ENCODE data around the gene VCX3A. TPM values are rescaled to one million over a fixed set of nuclear protein-coding genes. Genes with fewer than 3 reads are reported as not detected.

VCX3A gene
- total RNA-seq, 1 experiment from 2014 or later = not detected

- POLR2A ChIA-PET = no interaction called here
- Histone ChIP-seq H3K4me3 (replicated peaks in 1 of 2; ENCODE audit: low read depth in 1 of 2, low read length in 2 of 2) (no peak overlapping the region), H3K27me3 (ENCODE audit: insufficient read depth, low read length) (no peaks in the 10 kb centered on the region), H4K20me1 (ENCODE audit: insufficient read depth) (no peaks in the 10 kb centered on the region), H3K79me2 (ENCODE audit: insufficient read depth, low read length) (no peaks in the 10 kb centered on the region), H3K4me2 (ENCODE audit: low read length) (no peak overlapping the region), H3K36me3 (ENCODE audit: control insufficient read depth in 1 of 2, insufficient read depth in 2 of 2, low read length in 2 of 2) (no peaks in the 10 kb centered on the region), H3K4me1 (ENCODE audit: control insufficient read depth in 1 of 2, insufficient read depth in 2 of 2, low read length in 2 of 2) (no peaks in the 10 kb centered on the region), H3K9me3 (ENCODE audit: control insufficient read depth in 1 of 2, insufficient read depth in 1 of 2, low read depth in 1 of 2, low read length in 2 of 2) (no peaks in the 10 kb centered on the region; a peak in 1 of 4 replicates), H3K27ac (ENCODE audit: low read depth, low read length) (no peak overlapping the region), H2AFZ (ENCODE audit: low read depth, low read length, poor library complexity, severe bottlenecking) (no peak overlapping the region), H3K9ac (ENCODE audit: low read length) (no peak overlapping the region), H3K9me2 (ENCODE audit: insufficient read depth) (no peaks in the 10 kb centered on the region)
- intact Hi-C loops (cut with micrococcal nuclease) = no loop called here
- DNase-seq (ENCODE audit: low read depth, low spot score) (no peak), ATAC-seq (no peak)
- CTCF ChIA-PET = no interaction called here
- TF ChIP-seq TCF7L2 (IDR thresholded peaks at IDR 0.05; ENCODE audit: borderline replicate concordance, extremely low read depth, insufficient read depth, insufficient read length) (no peak), POLR2AphosphoS5 (IDR thresholded peaks at IDR 0.05; ENCODE audit: low read depth, low read length) (no peak), ZFX (IDR thresholded peaks at IDR 0.05) (no peak), ELF1 (IDR thresholded peaks at IDR 0.05; ENCODE audit: borderline replicate concordance, low read depth) (no peak), MAX (IDR thresholded peaks at IDR 0.05) (no peak), REST (IDR thresholded peaks at IDR 0.05; ENCODE audit: low read depth) (no peak), ZNF274 (IDR thresholded peaks at IDR 0.05; ENCODE audit: low read depth, low read length) (no peak), CBX3 (IDR thresholded peaks at IDR 0.05; ENCODE audit: low read depth) (no peak), SRF (IDR thresholded peaks at IDR 0.05; ENCODE audit: low read depth) (no peak), CEBPB (IDR thresholded peaks at IDR 0.05; ENCODE audit: low read depth) (no peak), FOSL1 (IDR thresholded peaks at IDR 0.05; ENCODE audit: low read depth) (no peak), EZH2 (IDR thresholded peaks at IDR 0.05) (no peak)
- BruUV-seq (replicated peaks) = no TSS peak
- RAD21 ChIA-PET (ENCODE audit: low non-redundant PET in 1 of 2, low total read pairs in 2 of 2, uncharacterized antibody in 2 of 2, unreplicated experiment in 2 of 2) = no interaction called here
Observed at GRCh38 chrX:6557690-6558089, 22.8 kb upstream of the VCX3A start.
